HCT116 (cell line): ENCODE results near the gene CLEC16A. TPM values are rescaled to one million over a fixed set of nuclear protein-coding genes. Genes with fewer than 3 reads are reported as not detected.

ENCODE experiments used
- ATAC-seq: fragments of 200-7000 bp; cut with Tn5 transposase; 2 replicates; pipeline ENCODE4 v1.9.1; 2020; ENCODE audit warnings: mild to moderate bottlenecking, moderate library complexity
- BruUV-seq: library from RNA; stranded (reverse); fragments of 400-500 nt; replicated peaks from 2 replicates; lab custom pipeline; 2021; lab: Mats Ljungman, UMichigan
- CTCF ChIA-PET: fragments of 300-600 bp; sonication (Branson Sonifier 250); formaldehyde crosslinking; loops from one replicate; lab custom pipeline; 2021; ENCODE audit warnings: antibody characterized with exemption; lab: Charles Lee
- POLR2A ChIA-PET: fragments of 300-600, 350-600 bp; sonication (Branson Sonifier 250); formaldehyde crosslinking; loops from one replicate; lab custom pipeline; 2021; ENCODE audit warnings: antibody characterized with exemption; lab: Charles Lee
- RAD21 ChIA-PET, 2 experiments: fragments of 300-600 bp; sonication (Branson Sonifier 250); formaldehyde crosslinking; loops; one replicate each; lab custom pipeline; 2023; ENCODE audit warnings: low total read pairs in 2 of 2; ENCODE audit not compliant: uncharacterized antibody in 2 of 2, unreplicated experiment in 2 of 2, low non-redundant PET in 1 of 2; lab: Charles Lee
- DNase-seq: peaks from one replicate; pipeline ENCODE4 v3.0.0-alpha.2; 2010; ENCODE audit warnings: low read depth, low spot score
- H2AFZ ChIP-seq: fragments of 200-600 bp; shearing (Covaris generic), sonication (generic); 2 replicates; pipeline ENCODE4 v1.6.1; 2017; ENCODE audit warnings: low read depth, mixed run types, mixed read lengths, antibody characterized with exemption, low read length; ENCODE audit not compliant: poor library complexity, severe bottlenecking
- H3K27ac ChIP-seq: 2 replicates; pipeline ENCODE4 v1.5.1; 2012; ENCODE audit warnings: low read depth, low read length
- H3K27me3 ChIP-seq: fragments of 200-600 bp; sonication (generic); 2 replicates; pipeline ENCODE4 v1.6.1; 2016; ENCODE audit warnings: mixed run types, low read length, mixed read lengths; ENCODE audit not compliant: insufficient read depth
- H3K36me3 ChIP-seq, 2 experiments: fragments of 200-500 bp in 1 of 2; fragments of 200-600 bp in 1 of 2; sonication (Bioruptor generic) in 1 of 2; sonication (generic) in 1 of 2; 2 replicates each; pipeline versions ENCODE4 v1.5.1 to v1.6.1; 2014 to 2016; ENCODE audit warnings: low read length in 2 of 2, inconsistent platforms in 1 of 2, mixed read lengths in 1 of 2, mixed run types in 1 of 2; ENCODE audit not compliant: insufficient read depth in 2 of 2, control insufficient read depth in 1 of 2
- H3K4me1 ChIP-seq, 2 experiments: fragments of 200-600 bp in 1 of 2; sonication (generic) in 1 of 2; 2 replicates each; pipeline versions ENCODE4 v1.5.1 to v1.6.1; 2012 to 2017; ENCODE audit warnings: low read length in 2 of 2, inconsistent platforms in 1 of 2, mild to moderate bottlenecking in 1 of 2, mixed read lengths in 1 of 2, mixed run types in 1 of 2, moderate library complexity in 1 of 2; ENCODE audit not compliant: insufficient read depth in 2 of 2, control insufficient read depth in 1 of 2
- H3K4me2 ChIP-seq: fragments of 200-600 bp; sonication (generic); 2 replicates; pipeline ENCODE4 v1.6.1; 2017; ENCODE audit warnings: mixed run types, low read length, mixed read lengths
- H3K4me3 ChIP-seq, 2 experiments: fragments of 200-600 bp in 1 of 2; sonication (generic) in 1 of 2; replicated peaks in 1 of 2; 2 replicates each; pipeline ENCODE4 v1.5.1; 2011 to 2016; ENCODE audit warnings: low read length in 2 of 2, control low read depth in 1 of 2, low read depth in 1 of 2, mild to moderate bottlenecking in 1 of 2, mixed read lengths in 1 of 2, mixed run types in 1 of 2
- H3K79me2 ChIP-seq: fragments of 200-600 bp; sonication (generic); 2 replicates; pipeline ENCODE4 v1.6.1; 2017; ENCODE audit warnings: mild to moderate bottlenecking, mixed run types, low read length, moderate library complexity, mixed read lengths; ENCODE audit not compliant: insufficient read depth
- H3K9ac ChIP-seq: fragments of 200-600 bp; sonication (generic); 2 replicates; pipeline ENCODE4 v1.6.1; 2016; ENCODE audit warnings: low read length, mixed read lengths
- H3K9me2 ChIP-seq: fragments of 200-600 bp; sonication (generic), shearing (Covaris generic); 2 replicates; pipeline ENCODE4 v1.6.1; 2017; ENCODE audit warnings: mixed run types, mild to moderate bottlenecking, moderate library complexity; ENCODE audit not compliant: insufficient read depth
- H3K9me3 ChIP-seq, 2 experiments: fragments of 200-500 bp in 1 of 2; fragments of 200-600 bp in 1 of 2; sonication (Bioruptor generic) in 1 of 2; sonication (generic) in 1 of 2; 2 replicates each; pipeline ENCODE4 v1.6.1; 2014 to 2017; ENCODE audit warnings: low read length in 2 of 2, mixed read lengths in 2 of 2, inconsistent platforms in 1 of 2, low read depth in 1 of 2, mild to moderate bottlenecking in 1 of 2, mixed run types in 1 of 2, moderate library complexity in 1 of 2; ENCODE audit not compliant: control insufficient read depth in 1 of 2, insufficient read depth in 1 of 2
- H4K20me1 ChIP-seq: fragments of 200-600 bp; sonication (generic), shearing (Covaris generic); 2 replicates; pipeline ENCODE4 v1.6.1; 2017; ENCODE audit warnings: mixed run types, mild to moderate bottlenecking, moderate library complexity; ENCODE audit not compliant: insufficient read depth
- CBX3 ChIP-seq: IDR thresholded peaks from 2 replicates; pipeline ENCODE4 v1.6.1; 2012; ENCODE audit warnings: low read depth
- CEBPB ChIP-seq: IDR thresholded peaks from 2 replicates; pipeline ENCODE4 v1.6.1; 2012; ENCODE audit warnings: low read depth
- EZH2phosphoT487 ChIP-seq: fragments of 200-600 bp; IDR thresholded peaks from 2 replicates; pipeline ENCODE4 v1.6.1; 2018; ENCODE audit warnings: antibody characterized with exemption, borderline replicate concordance
- FOSL1 ChIP-seq: IDR thresholded peaks from 2 replicates; pipeline ENCODE4 v1.6.1; 2012; ENCODE audit warnings: low read depth
- JUND ChIP-seq: IDR thresholded peaks from 2 replicates; pipeline ENCODE4 v1.6.1; 2012
- POLR2A ChIP-seq: IDR thresholded peaks from 2 replicates; pipeline ENCODE4 v1.7.0; 2011; ENCODE audit warnings: borderline replicate concordance; ENCODE audit not compliant: insufficient read depth, insufficient read length; ENCODE audit errors: extremely low read depth
- POLR2AphosphoS5 ChIP-seq: IDR thresholded peaks from 2 replicates; pipeline ENCODE4 v1.6.1; 2011; ENCODE audit warnings: mild to moderate bottlenecking, low read depth, low read length, moderate library complexity
- RAD21 ChIP-seq: IDR thresholded peaks from 2 replicates; pipeline ENCODE4 v1.6.1; 2012; ENCODE audit warnings: low read depth, mild to moderate bottlenecking
- SIN3A ChIP-seq: IDR thresholded peaks from 2 replicates; pipeline ENCODE4 v1.6.1; 2012; ENCODE audit warnings: low read depth
- SP1 ChIP-seq: IDR thresholded peaks from 2 replicates; pipeline ENCODE4 v1.6.1; 2012; ENCODE audit warnings: low read depth
- TCF7L2 ChIP-seq: IDR thresholded peaks from 2 replicates; pipeline ENCODE4 v1.7.0; 2011; ENCODE audit warnings: borderline replicate concordance, inconsistent platforms; ENCODE audit not compliant: insufficient read depth, insufficient read length; ENCODE audit errors: extremely low read depth
- YY1 ChIP-seq: IDR thresholded peaks from 2 replicates; pipeline ENCODE4 v1.6.1; 2011; ENCODE audit warnings: low read length, low read depth, moderate library complexity, mild to moderate bottlenecking; ENCODE audit not compliant: insufficient replicate concordance; ENCODE audit errors: extremely low read depth
- ZBTB33 ChIP-seq: IDR thresholded peaks from 2 replicates; pipeline ENCODE4 v1.6.1; 2011; ENCODE audit warnings: mild to moderate bottlenecking, low read length, moderate library complexity; ENCODE audit not compliant: insufficient replicate concordance; ENCODE audit errors: extremely low read depth
- intact Hi-C: fragments of 100-400 bp; cut with micrococcal nuclease; formaldehyde crosslinking; loops from 2 replicates; pipeline ENCODE4 v1.10.0; 2022
- total RNA-seq: library from RNA; stranded (reverse); gene quantifications from one replicate; pipeline ENCODE4 v1.2.1, GENCODE V29; 2021; ENCODE audit not compliant: unreplicated experiment

The CLEC16A gene
- total RNA-seq, 1 experiment from 2014 or later = 18.0 TPM

GRCh38 chr16:10957771-10958482 lies 13.6 kb downstream of the CLEC16A start (continued):
- no peak for TF ChIP-seq RAD21
- TF ChIP-seq, all 23 proteins: peak for 0

GRCh38 chr16:10959161-10959560 lies 14.8 kb downstream of the CLEC16A start:
- no peak overlapping the region for H3K4me3 ChIP-seq
- POLR2A ChIA-PET = no interaction called here
- H3K27ac ChIP-seq = no peak overlapping the region
- no peak overlapping the region for H3K4me2 ChIP-seq
- ATAC-seq = no peak
- H3K9me3 ChIP-seq = no peaks in the 10 kb centered on the region
- no peaks in the 10 kb centered on the region for H3K9me2 ChIP-seq
- peaks cover 0 to 2% of the 10 kb centered on the region in 2 experiments; a peak in 2 of 4 replicates for H3K36me3 ChIP-seq
- RAD21 ChIA-PET = no interaction called here
- no peaks in the 10 kb centered on the region for H4K20me1 ChIP-seq
- H2AFZ ChIP-seq = no peak overlapping the region
- CTCF ChIA-PET = interaction anchor here (2.1 to 2.3 kb wide), 2 partner anchors 10 to 12 kb away, joined by 9 to 10 read pairs; no protein-coding TSS in a partner anchor
- H3K27me3 ChIP-seq = no peaks in the 10 kb centered on the region
- peaks cover 20% of the 10 kb centered on the region; the same call in 1 of the 2 replicates for H3K79me2 ChIP-seq
- H3K9ac ChIP-seq = no peak overlapping the region
- no TSS peak for BruUV-seq
- TF ChIP-seq RAD21 = no peak
- no peak for TF ChIP-seq ZBTB33
- no peak for TF ChIP-seq POLR2A
- no peak for TF ChIP-seq SP1
- no peak for TF ChIP-seq POLR2AphosphoS5
- no peak for TF ChIP-seq JUND
- TF ChIP-seq YY1 = no peak
- TF ChIP-seq FOSL1 = no peak
- no peak for TF ChIP-seq EZH2phosphoT487
- TF ChIP-seq TCF7L2 = no peak
- TF ChIP-seq SIN3A = no peak
- TF ChIP-seq CEBPB = no peak
- TF ChIP-seq CBX3 = no peak
- H3K4me1 ChIP-seq = peaks cover 8 to 13% of the 10 kb centered on the region in 2 experiments; a peak in 3 of 4 replicates
- intact Hi-C loops = no loop called here
- no peak for DNase-seq
